Endodermal cell (in vitro differentiated cells): Measurements from ENCODE around the gene PTP4A2. TPM values are rescaled to one million over a fixed set of nuclear protein-coding genes. Genes with fewer than 3 reads are reported as not detected.

Experiments
- DNase-seq: peaks from one replicate; pipeline ENCODE4 v3.0.0-alpha.2; 2017
- H3K27ac ChIP-seq: 2 replicates; pipeline ENCODE4 v1.5.1; 2013; ENCODE audit warnings: mild to moderate bottlenecking, low read depth, low read length, moderate library complexity
- H3K27me3 ChIP-seq: 2 replicates; pipeline ENCODE4 v1.6.1; 2013; ENCODE audit warnings: mild to moderate bottlenecking, low read length, moderate library complexity; ENCODE audit not compliant: insufficient read depth, control insufficient read depth, poor library complexity, severe bottlenecking
- H3K36me3 ChIP-seq: 2 replicates; pipeline ENCODE4 v1.7.0; 2013; ENCODE audit warnings: mild to moderate bottlenecking, low read length, moderate library complexity; ENCODE audit not compliant: control insufficient read depth, insufficient read depth
- H3K4me1 ChIP-seq: one replicate; pipeline ENCODE4 v1.7.0; 2013; ENCODE audit warnings: low read length; ENCODE audit not compliant: control insufficient read depth, insufficient read depth
- H3K4me3 ChIP-seq: 2 replicates; pipeline ENCODE4 v1.5.1; 2013; ENCODE audit warnings: mild to moderate bottlenecking, low read length, moderate library complexity
- H3K9ac ChIP-seq: 2 replicates; pipeline ENCODE4 v1.6.1; 2013; ENCODE audit warnings: mild to moderate bottlenecking, low read length, moderate library complexity; ENCODE audit not compliant: poor library complexity, severe bottlenecking; ENCODE audit errors: extremely low read depth
- H3K9me3 ChIP-seq: 2 replicates; pipeline ENCODE4 v1.6.1; 2013; ENCODE audit warnings: mild to moderate bottlenecking, low read length, moderate library complexity; ENCODE audit not compliant: control insufficient read depth
- H3K27ac Mint-ChIP-seq: 2 replicates; pipeline ENCODE4 v1.8.0; 2020; ENCODE audit warnings: mixed read lengths
- H3K27me3 Mint-ChIP-seq: 2 replicates; pipeline ENCODE4 v1.8.0; 2021; ENCODE audit warnings: mild to moderate bottlenecking, mixed read lengths; ENCODE audit not compliant: insufficient read depth
- H3K36me3 Mint-ChIP-seq: 2 replicates; pipeline ENCODE4 v1.8.0; 2020; ENCODE audit warnings: low read depth, mixed read lengths
- H3K4me1 Mint-ChIP-seq: 2 replicates; pipeline ENCODE4 v1.8.0; 2020; ENCODE audit warnings: mixed read lengths
- H3K4me3 Mint-ChIP-seq: 2 replicates; pipeline ENCODE4 v1.8.0; 2020; ENCODE audit warnings: mild to moderate bottlenecking, moderate library complexity, mixed read lengths
- H3K9me3 Mint-ChIP-seq: 2 replicates; pipeline ENCODE4 v1.8.0; 2020; ENCODE audit warnings: mild to moderate bottlenecking, mixed read lengths
- WGBS, 2 experiments: methylation state at CpG; one replicate each; pipeline versions ENCODE4 v1.1.5 to v1.1.7; 2013; ENCODE audit warnings: missing lambda C conversion rate in 2 of 2, mixed read lengths in 1 of 2; ENCODE audit not compliant: insufficient coverage in 1 of 2, insufficient read length in 1 of 2; 5-methylcytosine and 5-hydroxymethylcytosine counted together
- total RNA-seq, 2 donors: library from RNA; stranded (reverse); fragmentation: NEBNext Ultra II Directional in 1 of 2; extraction: Animal tissue kit (Norgen Biotek cat#: 25700) in 1 of 2; gene quantifications; 2 replicates in 1 of 2; 3 replicates in 1 of 2; pipeline ENCODE4 v1.2.1, GENCODE V29; 2021
- TF ChIP-seq, protein P1 (sequence below): fragments of 200-600 bp; sonication (generic); conservative IDR thresholded peaks from 2 replicates; pipeline ENCODE4 v1.5.0; 2021; ENCODE audit warnings: antibody characterized with exemption, mild to moderate bottlenecking

The PTP4A2 gene
- total RNA-seq, 2 donors from 2014 or later, result 211 TPM

DNA sequence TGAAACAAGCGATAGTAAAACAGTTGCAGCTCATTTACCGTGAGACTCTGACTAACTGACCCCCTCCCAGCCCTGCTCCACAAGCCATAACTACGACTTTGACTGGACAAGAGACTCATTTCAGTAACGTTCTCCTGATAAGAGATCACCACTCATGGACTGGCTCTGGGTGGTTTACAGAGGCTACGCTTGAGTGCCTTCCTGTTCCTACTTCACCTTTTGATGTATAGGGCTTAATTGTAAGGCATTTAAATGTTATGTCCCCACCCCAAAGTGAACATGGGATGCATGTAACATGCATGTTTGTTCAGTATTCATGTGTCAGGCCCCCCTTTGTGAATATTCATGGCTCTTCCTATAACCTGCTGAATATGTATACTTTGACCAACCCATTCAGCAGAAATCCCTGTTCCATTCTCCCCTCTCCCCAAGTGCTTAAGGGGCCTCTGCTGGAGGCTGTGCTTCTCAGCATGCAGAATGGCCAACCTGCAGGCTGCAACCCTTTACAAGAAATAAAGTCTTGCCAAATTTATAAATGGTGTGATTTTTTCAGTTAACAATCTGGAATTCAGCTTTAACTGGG is 71.6 kb downstream of the PTP4A2 start:
- H3K4me1 ChIP-seq, result no peaks in the 10 kb centered on the region
- no peak for DNase-seq
- no peak overlapping the region for H3K9ac ChIP-seq
- no peak overlapping the region for H3K4me3 Mint-ChIP-seq
- no peak overlapping the region for H3K27ac Mint-ChIP-seq
- no peaks in the 10 kb centered on the region for H3K36me3 ChIP-seq
- TF ChIP-seq, protein P1, sequence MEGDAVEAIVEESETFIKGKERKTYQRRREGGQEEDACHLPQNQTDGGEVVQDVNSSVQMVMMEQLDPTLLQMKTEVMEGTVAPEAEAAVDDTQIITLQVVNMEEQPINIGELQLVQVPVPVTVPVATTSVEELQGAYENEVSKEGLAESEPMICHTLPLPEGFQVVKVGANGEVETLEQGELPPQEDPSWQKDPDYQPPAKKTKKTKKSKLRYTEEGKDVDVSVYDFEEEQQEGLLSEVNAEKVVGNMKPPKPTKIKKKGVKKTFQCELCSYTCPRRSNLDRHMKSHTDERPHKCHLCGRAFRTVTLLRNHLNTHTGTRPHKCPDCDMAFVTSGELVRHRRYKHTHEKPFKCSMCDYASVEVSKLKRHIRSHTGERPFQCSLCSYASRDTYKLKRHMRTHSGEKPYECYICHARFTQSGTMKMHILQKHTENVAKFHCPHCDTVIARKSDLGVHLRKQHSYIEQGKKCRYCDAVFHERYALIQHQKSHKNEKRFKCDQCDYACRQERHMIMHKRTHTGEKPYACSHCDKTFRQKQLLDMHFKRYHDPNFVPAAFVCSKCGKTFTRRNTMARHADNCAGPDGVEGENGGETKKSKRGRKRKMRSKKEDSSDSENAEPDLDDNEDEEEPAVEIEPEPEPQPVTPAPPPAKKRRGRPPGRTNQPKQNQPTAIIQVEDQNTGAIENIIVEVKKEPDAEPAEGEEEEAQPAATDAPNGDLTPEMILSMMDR, result no peak
- no peaks in the 10 kb centered on the region for H3K9me3 ChIP-seq
- no peaks in the 10 kb centered on the region for H3K27me3 ChIP-seq
- no peaks in the 10 kb centered on the region for H3K9me3 Mint-ChIP-seq
- no peaks in the 10 kb centered on the region for H3K36me3 Mint-ChIP-seq
- WGBS, 2 experiments, result 88 to 90% methylated on average over 4 to 5 of the region's 5 CpGs
- H3K4me3 ChIP-seq, result no peak overlapping the region
- no peaks in the 10 kb centered on the region for H3K27me3 Mint-ChIP-seq
- no peaks in the 10 kb centered on the region for H3K4me1 Mint-ChIP-seq
- no peak overlapping the region for H3K27ac ChIP-seq

DNA sequence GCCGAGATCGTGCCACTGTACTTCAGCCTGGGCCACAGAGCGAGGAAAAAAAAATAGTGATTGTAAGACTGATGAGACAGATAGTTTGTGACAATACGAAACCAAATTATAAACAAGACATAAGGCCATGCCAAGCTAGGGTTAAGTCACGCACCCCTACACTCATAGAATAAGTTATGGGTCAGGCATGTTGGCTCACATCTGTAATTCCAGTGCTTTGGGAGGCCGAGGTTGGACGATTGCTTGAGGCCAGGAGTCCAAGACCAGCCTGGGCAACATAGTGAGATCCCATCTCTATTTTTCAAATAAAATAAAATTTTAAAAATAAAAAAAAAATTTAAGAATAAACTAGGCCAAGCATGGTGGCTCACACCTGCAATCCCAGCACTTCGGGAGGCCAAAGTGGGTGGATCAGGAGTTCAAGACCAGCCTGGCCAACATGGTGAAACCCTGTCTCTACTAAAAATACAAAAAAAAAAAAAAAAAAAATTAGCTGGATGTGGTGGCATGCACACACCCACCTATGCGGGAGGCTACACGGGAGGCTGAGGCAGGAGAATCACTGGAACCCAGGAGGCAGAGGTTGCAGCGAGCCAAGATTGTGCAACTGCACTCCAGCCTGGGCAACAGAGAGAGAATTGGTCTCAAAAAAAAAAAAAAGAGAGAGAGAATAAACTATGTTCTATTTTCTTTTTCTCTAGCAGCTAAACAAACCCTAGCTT is 72.3 kb downstream of the PTP4A2 start:
- Histone ChIP-seq H3K9me3 (no peaks in the 10 kb centered on the region), H3K4me1 (no peaks in the 10 kb centered on the region), H3K4me3 (no peak overlapping the region), H3K9ac (no peak overlapping the region), H3K36me3 (no peaks in the 10 kb centered on the region), H3K27me3 (no peaks in the 10 kb centered on the region), H3K27ac (no peak overlapping the region)
- Mint-ChIP-seq H3K36me3 (no peaks in the 10 kb centered on the region), H3K9me3 (no peaks in the 10 kb centered on the region), H3K27ac (no peak overlapping the region), H3K4me1 (no peaks in the 10 kb centered on the region), H3K27me3 (no peaks in the 10 kb centered on the region), H3K4me3 (no peak overlapping the region)
- TF ChIP-seq, protein P1, result no peak
- WGBS, 2 experiments, result 88 to 93% methylated on average over 8 to 11 of the region's 11 CpGs
- DNase-seq, result no peak

DNA sequence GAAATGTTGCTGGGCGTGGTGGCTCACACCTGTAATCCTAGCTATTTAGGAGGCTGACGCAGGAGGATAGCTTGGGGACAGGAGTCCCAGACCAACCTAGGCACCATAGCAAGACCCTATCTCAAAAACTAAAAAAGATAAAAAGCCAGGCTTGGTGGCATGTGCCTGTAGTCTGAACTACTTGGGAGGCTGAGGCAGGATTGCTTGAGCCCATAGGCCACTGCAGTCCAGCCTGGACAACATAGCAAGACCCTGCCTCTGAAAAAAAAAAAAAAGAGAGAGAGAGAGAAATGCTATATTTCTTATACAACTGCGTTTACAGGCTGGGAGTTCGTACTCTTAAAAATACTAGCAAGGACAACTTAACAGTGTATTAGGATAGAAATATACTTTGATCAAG is 76.1 kb downstream of the PTP4A2 start:
- H3K4me1 ChIP-seq, result no peaks in the 10 kb centered on the region
- no peaks in the 10 kb centered on the region for H3K36me3 Mint-ChIP-seq
- H3K27me3 ChIP-seq, result no peaks in the 10 kb centered on the region
- DNase-seq, result no peak
- no peaks in the 10 kb centered on the region for H3K9me3 Mint-ChIP-seq
- H3K27ac ChIP-seq, result no peak overlapping the region
- no peak overlapping the region for H3K9ac ChIP-seq
- 83 to 92% methylated on average over 2 to 4 of the region's 4 CpGs for WGBS, 2 experiments
- TF ChIP-seq, protein P1, result no peak
- no peaks in the 10 kb centered on the region for H3K27me3 Mint-ChIP-seq
- H3K4me3 ChIP-seq, result no peak overlapping the region
- H3K9me3 ChIP-seq, result no peaks in the 10 kb centered on the region
- no peak overlapping the region for H3K27ac Mint-ChIP-seq
- no peak overlapping the region for H3K4me3 Mint-ChIP-seq
- H3K36me3 ChIP-seq, result no peaks in the 10 kb centered on the region
- no peaks in the 10 kb centered on the region for H3K4me1 Mint-ChIP-seq
